GM21447 (cell line): Measurements from ENCODE around the gene ATP6V1B1.

Source experiments
- ATAC-seq: cut with Tn5 transposase; IDR thresholded peaks from one replicate; pipeline ENCODE4 v1.9.1; 2021; ENCODE audit not compliant: unreplicated experiment

ATP6V1B1 gene

DNA sequence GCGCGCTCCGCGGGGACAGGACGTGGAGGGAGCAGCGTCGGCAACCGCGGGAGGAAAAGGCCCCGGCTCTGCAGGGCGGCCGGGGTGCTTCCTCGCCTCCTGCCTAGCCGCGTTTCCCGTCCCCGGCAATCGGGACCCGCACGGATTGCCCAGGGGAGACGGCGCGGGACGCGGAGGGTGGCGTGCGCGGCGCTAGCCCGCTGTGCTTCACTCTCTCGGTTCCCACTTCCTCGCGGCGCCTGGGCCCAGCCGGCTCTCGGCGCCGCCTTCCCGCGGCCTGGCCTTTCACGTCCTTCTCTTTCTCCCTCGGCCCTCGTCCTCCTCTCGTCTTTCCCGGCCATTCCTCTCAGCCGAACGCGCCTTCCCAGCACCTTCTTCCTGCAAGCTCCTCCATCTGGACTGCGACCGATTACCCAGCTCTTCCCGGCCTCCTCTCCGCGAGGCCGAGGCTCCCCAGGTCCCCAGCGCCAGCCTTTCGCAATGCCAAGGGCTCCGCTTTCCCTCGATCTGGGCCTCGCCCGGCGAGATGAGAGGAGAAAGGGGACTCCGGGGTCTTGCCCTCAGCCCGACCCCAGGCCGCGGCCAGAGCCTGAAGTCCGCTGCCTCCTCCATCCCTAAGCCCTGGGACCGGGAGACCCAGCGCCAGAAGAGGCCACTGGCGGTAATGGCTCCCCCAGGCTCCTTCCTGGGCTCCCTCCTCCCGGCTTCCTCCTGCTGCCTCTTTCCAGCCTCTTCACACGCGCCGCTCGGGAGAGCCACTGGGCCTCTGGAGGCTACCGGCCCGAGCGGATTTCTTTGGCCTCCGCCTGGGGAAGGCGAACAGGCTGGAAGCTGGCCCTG, 34.3 kb upstream of the ATP6V1B1 start:
- ATAC-seq = no peak

GRCh38 chr2:70902067-70902442, 33.6 kb upstream of the ATP6V1B1 start:
- no peak for ATAC-seq

DNA sequence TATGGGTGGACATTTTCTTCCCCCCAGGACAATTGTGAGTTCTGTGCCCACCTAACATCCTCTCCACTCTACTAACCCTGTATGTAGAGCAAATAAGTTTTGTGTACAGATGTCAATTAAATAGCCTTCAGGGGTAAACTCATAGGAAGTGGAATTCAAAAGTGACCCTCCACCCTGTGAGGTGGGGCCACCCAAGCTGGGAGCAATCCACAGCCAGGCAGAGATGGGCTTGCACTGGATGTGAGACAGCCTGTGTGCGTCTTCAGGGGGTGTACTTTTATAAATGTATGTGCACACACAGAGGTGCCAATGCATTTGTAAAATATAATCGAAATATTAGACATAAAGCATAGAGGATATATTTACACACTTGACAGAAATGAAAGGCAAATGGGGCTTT, 33.1 kb upstream of the ATP6V1B1 start:
- ATAC-seq = no peak

DNA sequence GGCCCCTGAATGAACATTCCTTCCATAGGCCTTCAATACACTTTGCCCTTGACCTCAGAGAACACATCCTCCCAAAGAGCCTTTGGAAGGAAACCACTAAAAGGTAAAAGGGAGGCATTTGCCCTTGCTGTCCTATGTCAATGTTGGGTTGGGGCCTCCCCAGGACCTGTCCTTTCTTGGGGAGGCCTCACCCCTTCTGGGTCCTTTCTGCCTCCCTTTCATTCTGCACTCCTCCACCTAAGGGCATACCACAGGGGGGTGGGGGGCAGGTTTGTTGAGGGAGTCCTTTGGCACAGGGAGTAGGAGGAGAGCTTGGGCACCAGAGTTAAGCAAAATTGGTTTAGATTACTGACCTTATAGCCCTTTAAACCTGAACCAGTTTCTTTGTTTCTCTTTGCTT, 32.5 kb upstream of the ATP6V1B1 start:
- ATAC-seq = no peak

DNA sequence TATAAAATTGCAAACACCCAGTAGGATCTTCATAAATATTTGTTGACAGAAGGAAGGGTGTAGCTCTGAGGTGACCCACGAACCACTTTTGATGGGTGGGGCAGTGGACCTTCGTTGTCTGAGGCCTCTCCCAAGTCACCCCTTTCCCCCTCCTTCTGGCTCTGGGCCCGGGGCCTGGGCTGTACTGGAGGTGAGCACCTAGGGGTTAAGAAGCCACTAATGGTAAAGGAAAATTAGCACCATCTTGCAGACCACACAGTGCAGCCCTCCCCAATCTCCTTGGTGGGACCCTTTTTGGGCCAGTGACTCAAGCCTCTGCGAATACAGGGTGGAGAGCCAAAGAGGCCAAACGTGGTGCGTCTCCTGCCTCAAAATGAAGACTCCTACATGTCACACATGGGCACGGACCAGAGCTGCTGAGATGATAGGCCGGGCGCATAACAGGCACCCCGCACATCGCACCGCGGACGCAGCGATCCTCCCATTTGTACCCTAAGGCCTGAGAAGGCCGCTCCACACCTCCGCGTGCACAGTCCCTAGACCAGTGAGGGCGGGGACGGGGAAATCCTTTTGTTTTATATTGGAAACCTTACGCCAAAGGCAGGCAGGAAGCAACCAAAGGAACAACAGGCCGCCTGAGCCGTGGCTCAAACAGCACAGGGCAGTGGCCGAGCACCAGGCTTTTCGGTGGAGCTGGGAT, 31.9 kb upstream of the ATP6V1B1 start:
- no peak for ATAC-seq

- no peak for ATAC-seq
Measured at GRCh38 chr2:70904371-70905216, 31.1 kb upstream of the ATP6V1B1 start.

GRCh38 chr2:70905443-70906421, 30.0 kb upstream of the ATP6V1B1 start:
- no peak for ATAC-seq

- ATAC-seq = no peak
Measured at GRCh38 chr2:70906439-70907005, 29.2 kb upstream of the ATP6V1B1 start.

GRCh38 chr2:70907130-70908057, 28.3 kb upstream of the ATP6V1B1 start:
- ATAC-seq = no peak

DNA sequence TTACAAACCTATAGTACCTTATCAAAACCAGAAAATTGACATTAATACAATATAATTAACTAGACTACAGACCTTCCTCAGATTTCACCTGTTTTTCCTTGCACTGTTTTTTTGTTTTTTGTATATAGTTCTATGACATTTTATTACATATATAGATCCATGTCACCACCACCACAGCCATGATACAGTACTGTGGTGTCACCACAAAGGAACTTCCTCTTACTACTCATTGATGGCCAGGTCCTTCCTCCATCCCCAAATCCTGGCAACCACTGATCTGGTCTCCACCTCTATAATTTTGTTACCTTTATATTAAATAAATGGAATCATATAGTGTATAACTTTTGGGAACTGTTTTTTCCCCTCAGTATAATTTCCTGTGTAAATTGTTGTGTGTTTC, 19.4 kb upstream of the ATP6V1B1 start:
- ATAC-seq = no peak

GRCh38 chr2:70918016-70918415, 17.7 kb upstream of the ATP6V1B1 start:
- ATAC-seq = no peak

- ATAC-seq = no peak
Measured at GRCh38 chr2:70919672-70920366, 15.9 kb upstream of the ATP6V1B1 start.

DNA sequence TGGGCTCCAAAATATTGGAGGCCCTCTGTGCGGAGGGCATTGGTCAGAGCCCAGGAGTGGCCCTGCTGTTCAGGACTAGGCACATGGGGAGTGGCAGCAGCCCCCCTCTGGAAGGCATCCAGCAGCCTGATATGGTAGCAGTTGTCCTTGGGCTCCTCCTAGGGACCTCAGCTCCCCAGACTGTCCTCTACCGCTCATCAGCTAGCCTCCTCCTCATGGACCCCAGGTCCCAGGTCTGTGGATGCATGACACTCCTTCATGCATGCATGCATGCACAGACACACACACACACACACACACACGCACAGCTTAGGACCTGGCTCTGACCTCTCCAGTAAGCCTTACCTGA, 15.4 kb upstream of the ATP6V1B1 start:
- ATAC-seq = no peak

DNA sequence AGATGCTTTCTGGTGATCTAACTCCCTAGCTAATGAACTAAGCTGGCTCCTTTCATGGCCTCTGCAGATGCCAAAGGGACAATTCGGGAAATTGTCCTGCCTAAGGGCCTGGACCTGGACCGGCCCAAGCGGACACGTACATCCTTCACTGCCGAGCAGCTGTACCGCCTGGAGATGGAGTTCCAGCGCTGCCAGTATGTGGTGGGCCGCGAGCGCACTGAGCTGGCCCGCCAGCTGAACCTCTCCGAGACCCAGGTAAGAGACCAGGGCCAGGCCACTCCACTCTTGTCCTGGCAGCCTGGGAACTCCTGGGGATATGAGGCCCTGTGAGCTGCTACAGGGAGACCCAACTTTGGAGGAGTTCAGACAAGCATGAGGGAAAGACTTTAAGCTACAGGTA, 14.7 kb upstream of the ATP6V1B1 start:
- no peak for ATAC-seq

GRCh38 chr2:70921839-70922234, 13.9 kb upstream of the ATP6V1B1 start:
- no peak for ATAC-seq

- ATAC-seq = no peak
Measured at GRCh38 chr2:70922235-70923234, 13.2 kb upstream of the ATP6V1B1 start.

- no peak for ATAC-seq
Measured at GRCh38 chr2:70923378-70924015, 12.2 kb upstream of the ATP6V1B1 start.
